ENCODE measurements around the gene TMEM260.

DNA sequence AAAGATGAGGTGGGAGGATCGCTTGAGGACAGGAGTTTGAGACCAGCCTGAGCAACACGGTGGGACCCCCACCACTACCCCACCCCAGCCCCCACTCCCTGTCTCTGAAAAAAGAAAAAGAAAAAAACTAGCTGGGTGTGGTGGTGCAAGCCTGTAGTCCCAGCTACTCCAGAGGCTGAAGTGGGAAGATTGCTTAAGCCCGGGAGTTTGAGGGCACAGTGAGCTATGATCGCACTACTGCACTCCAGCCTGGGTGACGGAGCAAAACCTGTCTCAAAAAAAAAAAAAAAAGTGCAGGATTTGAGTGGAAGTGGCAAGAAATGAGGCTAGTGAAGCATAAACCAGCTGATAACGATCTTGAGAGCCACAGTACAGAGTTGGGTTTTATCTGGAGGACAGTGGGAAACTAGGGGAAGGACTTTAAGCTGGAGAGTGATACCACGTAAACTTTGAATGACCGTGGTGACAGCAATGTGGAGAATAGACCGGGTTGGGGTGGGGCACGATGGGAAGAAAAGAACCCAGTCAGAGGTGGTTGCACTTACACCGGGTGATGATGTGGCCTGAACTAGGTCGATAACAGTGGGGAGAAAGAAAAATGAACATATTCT is 85.3 kb downstream of the TMEM260 start:
- TF ChIP-seq CTCF (IDR thresholded peaks at IDR 0.05; ENCODE audit: poor library complexity) (no peak), EZH2 (IDR thresholded peaks at IDR 0.05; ENCODE audit: borderline replicate concordance) (no peak), EZH2phosphoT487 (IDR thresholded peaks at IDR 0.05; ENCODE audit: low read depth, severe bottlenecking, unreplicated experiment) (no peak)

Data from hepatocyte (in vitro differentiated cells).